Measurements from ENCODE around the gene TSPAN18.

Gene TSPAN18

DNA sequence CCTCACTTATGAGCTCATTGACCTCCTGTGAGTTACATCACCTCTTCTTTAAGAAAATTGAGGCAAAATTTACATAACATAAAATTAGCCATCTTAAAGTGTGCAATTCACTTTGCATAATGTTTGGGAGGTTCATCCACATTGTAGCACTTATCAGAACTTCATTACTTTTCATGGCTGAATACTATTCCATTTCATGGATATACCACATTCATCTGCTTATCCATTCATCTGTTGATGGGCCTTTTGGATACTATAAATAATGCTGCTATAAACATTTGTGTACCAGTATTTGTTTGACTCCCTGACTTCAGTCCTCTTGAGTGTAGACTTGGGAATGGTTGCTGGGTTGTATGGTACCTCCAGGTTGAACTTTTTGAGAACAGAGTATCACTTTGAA lies 120.6 kb downstream of the TSPAN18 start:
- DNase-seq (ENCODE audit: low read depth in 2 of 2): no peak

DNA sequence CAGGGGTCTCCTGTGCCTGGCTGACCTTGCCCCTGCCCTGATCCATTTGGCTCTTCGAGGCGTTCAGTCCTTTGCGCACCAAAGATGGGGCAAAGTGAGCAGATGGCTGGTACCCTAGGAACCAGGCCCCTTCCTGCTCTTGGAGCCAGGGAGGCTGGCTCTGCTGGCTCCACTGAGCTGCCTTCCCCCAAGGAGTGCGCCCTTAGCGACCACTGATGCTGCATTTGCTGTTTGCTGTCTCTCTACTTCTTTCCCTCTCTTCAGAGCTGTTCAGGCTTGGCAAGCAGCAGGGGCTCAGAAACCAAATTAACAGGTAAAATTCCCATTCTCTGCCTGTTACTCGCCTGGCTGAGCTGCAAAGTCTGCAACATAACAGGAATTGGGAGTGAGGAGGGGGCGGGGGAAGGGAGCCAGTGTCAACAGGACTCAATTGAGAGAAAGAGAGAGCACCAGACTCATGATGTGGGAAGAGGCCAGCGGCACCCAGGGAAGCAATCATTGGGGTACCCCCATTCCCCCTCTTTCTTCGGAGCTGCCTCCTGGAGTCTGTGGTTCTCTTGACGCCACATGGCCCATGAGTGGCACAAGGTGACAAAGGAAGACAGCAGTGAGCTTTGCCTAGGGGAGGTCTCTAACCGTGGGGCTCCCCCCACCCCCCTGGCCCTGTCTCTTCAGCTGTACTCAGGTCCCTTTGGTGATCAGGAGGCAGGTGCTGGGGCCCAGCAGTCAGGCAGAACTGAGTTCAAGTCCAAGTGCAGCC lies 121.6 kb downstream of the TSPAN18 start:
- DNase-seq (ENCODE audit: low read depth in 2 of 2): no peak

DNA sequence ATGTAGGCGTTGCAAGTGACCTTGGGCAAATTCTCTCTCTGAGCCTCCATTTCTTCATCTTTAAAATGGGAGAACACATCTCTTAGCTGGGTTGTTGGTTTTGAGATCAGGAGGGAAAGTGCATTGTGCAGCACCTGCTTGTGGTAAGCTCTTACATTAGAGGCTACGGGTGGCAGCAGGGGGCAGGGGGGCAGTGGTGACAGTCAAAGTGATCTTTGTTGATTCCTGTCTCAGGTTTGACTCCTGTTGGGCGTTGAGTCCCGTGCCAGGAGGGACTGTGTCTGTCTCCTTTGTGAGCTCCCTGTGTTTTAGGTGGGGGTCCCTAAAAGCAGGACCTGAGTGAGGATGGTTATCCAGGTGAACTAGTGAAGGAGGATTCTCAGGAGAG lies 122.2 kb downstream of the TSPAN18 start:
- no peak for DNase-seq (ENCODE audit: low read depth in 2 of 2)

DNA sequence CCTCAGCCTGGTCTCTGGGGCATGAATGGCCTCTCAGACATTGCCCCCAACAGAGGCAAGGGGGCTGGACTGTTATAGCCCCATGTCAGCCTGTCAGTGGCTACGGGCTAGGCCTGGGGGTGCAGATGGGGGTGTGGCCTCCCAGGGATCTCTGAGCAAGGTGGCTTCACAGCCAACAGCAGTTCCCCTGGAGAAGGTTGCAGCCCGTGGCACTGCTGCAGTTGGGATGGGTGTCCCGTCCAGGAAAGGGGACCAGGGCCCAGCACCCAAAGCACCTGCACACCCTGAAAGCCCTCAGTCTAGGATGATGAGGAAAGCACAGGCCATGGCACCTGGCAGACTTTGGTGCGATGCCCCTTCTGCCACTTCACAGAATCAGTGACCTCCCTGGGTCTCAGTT lies 122.7 kb downstream of the TSPAN18 start:
- no peak for DNase-seq (ENCODE audit: low read depth in 2 of 2)

DNA sequence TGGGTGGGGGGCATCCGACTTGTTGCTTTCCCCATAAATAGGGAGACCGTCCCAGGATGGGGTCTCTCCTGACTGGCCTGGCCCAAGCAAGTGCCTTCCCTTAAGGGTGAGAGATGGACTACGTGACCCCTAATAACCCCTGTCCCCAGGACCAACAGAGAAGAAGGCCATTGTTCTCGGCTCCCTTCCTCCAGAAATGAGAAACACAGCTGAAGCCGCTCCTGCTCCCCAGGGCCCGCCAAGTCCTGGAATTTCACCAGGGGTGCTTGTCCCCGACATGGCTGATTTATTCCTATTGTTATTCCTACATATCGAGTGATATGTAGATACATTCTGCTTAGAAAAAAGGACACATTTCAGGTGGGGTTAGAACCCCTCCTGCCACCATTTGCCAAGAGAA lies 123.2 kb downstream of the TSPAN18 start:
- no peak for DNase-seq (ENCODE audit: low read depth in 2 of 2)

GRCh38 chr11:44851496-44851895 lies 124.7 kb downstream of the TSPAN18 start:
- no peak for DNase-seq (ENCODE audit: low read depth in 2 of 2)

DNA sequence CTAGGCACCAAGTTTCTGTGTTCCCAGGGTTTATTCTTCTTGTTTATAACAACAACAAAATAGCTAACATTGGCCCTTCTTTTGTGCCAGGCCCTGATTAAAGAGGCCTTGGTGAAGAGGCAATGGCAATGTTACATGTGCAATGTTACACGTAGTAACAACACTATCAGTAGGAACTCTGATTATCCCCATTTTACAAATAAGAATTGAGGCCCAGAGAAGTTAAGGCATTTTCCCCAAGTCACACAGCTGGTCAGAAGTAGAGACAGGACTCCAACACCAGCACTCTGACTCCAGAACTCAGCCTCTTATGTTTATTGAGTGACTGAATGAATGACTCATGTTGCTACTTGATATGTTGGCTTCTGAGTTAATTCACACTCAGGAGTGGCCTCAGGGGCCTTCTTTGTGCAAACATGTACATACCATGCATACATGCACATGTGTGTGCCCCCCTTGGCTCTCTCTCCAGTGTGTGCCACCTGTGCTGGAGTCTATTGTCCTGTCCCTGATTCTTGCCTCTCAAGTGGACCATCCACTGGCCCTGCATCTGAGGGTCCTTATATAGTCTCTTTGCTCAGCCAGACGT lies 125.5 kb downstream of the TSPAN18 start:
- no peak for DNase-seq (ENCODE audit: low read depth in 2 of 2)

GRCh38 chr11:44852952-44853351 lies 126.2 kb downstream of the TSPAN18 start:
- no peak for DNase-seq (ENCODE audit: low read depth in 2 of 2)

DNA sequence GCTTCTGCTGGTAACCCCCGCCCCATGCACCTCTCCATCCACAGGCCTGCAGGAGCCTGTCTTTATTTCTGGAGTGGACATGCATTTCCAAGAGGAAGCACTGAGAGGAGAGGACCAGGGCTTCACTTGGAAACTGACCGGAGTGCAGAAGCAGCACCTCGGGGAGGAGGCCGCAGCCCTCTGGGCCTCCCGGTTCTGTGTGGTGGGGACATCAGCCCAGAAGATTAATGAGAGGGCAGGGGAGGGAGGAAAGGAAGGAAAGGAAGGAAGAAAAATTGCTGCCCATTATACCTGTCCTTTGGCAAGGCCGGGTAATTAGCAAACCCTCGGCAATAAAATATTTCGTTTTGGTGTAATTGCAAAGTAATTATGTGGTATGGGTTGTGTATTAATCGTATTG lies 126.9 kb downstream of the TSPAN18 start:
- no peak for DNase-seq (ENCODE audit: low read depth in 2 of 2)

DNA sequence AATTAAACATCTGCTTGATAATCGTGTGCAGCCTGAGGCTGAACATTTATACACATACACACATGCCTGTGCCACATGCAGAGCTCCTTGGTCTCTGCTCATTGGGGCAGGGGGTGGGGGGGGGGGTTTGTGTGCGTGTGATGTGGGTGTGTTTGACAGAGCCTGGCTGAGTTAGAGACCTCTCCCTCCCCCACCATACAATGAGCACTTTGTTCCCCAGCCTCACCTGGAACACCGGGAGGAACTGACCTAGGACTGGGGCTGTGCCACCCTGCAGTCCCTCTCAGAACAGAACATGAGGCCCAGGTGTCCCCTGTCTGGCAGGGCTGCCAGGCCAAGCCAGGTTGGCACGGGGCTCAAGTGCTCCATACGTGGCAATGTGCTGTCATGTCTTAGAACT lies 127.3 kb downstream of the TSPAN18 start:
- DNase-seq (ENCODE audit: low read depth in 2 of 2): no peak

GRCh38 chr11:44854741-44855492 lies 128.2 kb downstream of the TSPAN18 start:
- no peak for DNase-seq (ENCODE audit: low read depth in 2 of 2)

DNA sequence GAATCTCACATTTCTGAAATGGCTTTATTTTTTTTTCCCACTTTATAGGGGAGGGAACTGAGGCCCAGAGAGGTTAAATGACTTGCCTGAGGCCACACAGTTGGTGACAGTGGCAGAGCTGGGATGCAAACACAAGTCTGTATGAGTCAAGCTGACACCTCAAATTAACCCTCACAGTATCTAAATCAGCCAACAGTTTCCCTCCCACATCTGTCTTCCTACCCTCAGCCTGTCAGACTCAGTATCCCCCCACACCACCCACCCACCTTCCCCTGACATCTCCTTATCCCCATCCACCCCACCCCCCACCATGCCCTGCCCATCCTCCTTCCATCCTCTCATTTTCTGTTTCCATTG lies 128.7 kb downstream of the TSPAN18 start:
- no peak for DNase-seq (ENCODE audit: low read depth in 2 of 2)

GRCh38 chr11:44857490-44858090 lies 130.8 kb downstream of the TSPAN18 start:
- DNase-seq (ENCODE audit: low read depth in 2 of 2): no peak

DNA sequence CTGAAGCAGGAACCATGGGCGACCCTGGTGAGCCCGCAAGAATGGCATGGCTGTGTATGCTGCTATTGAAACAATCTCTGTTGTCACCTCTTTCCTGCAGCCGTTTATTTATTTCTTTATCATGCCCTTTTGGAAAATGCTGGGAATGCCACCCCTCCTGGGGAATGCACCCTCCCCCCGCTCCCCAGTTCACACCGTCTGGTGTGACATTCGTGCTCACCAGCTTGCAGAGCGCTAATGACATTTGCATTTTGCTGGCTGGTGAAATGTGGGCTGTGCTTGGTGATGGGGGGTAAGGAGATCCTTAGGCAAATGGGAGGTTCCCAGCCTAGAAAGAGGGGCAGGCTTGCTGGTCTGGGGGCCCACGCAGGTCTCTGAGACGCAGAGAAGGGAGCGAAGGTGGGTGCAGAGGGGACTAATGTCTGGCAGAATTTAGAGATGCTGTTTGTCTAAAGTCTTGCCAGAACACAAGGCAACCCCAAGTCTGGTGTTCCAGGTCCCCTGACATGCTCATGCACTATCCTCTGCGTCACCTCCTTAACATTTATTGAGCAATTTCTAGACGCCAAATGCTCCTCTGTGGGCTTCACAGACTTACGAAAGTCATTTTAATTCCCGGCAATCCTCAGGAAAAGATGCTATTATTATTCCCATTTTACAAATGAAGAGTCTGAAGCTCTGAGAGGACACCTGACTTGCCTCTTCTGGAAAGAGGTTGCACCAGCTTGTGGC lies 132.2 kb downstream of the TSPAN18 start:
- DNase-seq (ENCODE audit: low read depth in 2 of 2): no peak

DNA sequence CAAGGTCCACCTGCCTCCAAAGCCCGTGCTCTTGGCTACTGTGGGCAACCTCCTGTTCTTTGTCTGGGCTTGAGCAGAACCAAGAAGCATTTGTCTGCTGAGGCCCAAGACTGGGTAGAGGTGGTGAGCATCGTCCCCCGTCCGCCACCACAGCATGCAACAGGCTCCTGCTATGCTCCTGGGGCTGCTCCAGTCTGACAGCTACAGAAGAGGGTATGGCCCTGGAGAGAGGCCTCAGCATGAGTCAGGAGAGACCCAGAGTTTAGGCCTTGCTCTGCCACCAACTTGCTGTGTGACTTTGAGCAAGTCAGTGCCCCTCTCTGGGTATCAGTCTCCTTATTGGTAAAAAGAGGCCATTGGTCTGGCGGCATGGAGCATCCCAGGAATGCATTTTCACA lies 132.8 kb downstream of the TSPAN18 start:
- no peak for DNase-seq (ENCODE audit: low read depth in 2 of 2)

GRCh38 chr11:44860346-44860745 lies 133.6 kb downstream of the TSPAN18 start:
- DNase-seq (ENCODE audit: low read depth in 2 of 2): no peak

GRCh38 chr11:44861849-44862557 lies 135.2 kb downstream of the TSPAN18 start:
- DNase-seq (ENCODE audit: low read depth in 2 of 2): peak; percentile 55 to 62

- no peak for DNase-seq (ENCODE audit: low read depth in 2 of 2)
Measured at GRCh38 chr11:44862558-44863101, 135.9 kb downstream of the TSPAN18 start.

DNA sequence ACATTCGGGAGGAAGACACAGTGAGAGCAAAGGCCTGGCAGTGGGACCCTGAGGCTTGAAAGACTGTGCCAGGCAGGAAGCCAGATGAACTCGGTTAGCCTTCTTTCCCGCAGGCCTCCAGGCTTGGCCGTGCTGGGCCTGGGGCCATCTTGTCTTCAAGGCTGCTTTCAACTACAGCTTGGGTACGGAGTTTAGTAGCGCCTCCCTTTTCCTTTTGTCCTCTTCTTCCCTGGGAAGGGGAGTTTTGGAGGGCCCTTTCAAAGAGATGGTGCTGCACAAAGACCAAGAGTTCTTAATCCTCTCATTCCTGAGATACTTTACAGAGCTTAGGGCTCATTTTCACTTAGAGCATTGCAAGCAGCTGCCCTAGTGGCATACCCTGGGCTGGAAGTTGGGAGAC lies 136.5 kb downstream of the TSPAN18 start:
- no peak for DNase-seq (ENCODE audit: low read depth in 2 of 2)

DNA sequence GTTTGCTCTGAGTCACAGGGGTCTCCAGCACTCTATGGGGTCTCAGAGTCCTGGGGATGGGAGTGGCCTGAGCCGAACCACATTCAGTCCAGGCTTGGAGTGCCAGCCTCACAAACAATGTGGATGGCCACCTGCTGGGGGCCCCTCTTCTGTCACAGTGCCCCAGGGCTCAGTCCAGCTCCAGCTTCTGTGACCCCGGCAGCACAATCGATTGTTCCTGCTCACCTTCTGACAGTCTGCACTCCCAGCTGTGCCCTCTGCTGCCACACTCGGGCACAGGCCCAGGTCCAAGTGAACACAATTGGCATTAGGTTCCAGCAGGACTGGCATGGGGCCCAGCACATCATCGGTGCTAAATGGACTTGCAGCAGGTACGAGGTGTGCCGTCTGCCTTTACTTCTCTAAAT lies 139.1 kb downstream of the TSPAN18 start:
- no peak for DNase-seq (ENCODE audit: low read depth in 2 of 2)

- no peak for DNase-seq (ENCODE audit: low read depth in 2 of 2)
Measured at GRCh38 chr11:44866286-44866685, 139.5 kb downstream of the TSPAN18 start.
